NCI-H2227 treated with DMSO at 0.1 percent for 48 hours (cell line): ENCODE results near the gene CENPI.
"Not testable (repeated sequence)": the region's sequence is repeated elsewhere in the genome, so short reads cannot be mapped to it uniquely, and the experiment has no call there.

Source experiments
- DNase-seq: peaks from one replicate; lab custom pipeline; 2025; lab: John Stamatoyannopoulos, UW

CENPI gene

GRCh38 chrX:101097546-101098453 is at the start of gene CENPI:
Gene CENPI (plus strand): TSS chrX:101098204. CDS start chrX:101101071, 2,867 bp downstream.
- peak; percentile 97 for DNase-seq

- DNase-seq, result peak; percentile 62
These were observed 46.9 kb upstream of the CENPI start for GRCh38 chrX:101051153-101051548.

- DNase-seq, result peak; percentile 92
These were observed 46.3 kb upstream of the CENPI start, which contains the start of gene TRMT2B for GRCh38 chrX:101051549-101052302. Gene TRMT2B (minus strand): TSS chrX:101052111. CDS start chrX:101042289, 9,822 bp downstream.

GRCh38 chrX:101056551-101056950 is 41.5 kb upstream of the CENPI start:
- DNase-seq, result not testable (repeated sequence)

GRCh38 chrX:101057093-101057714 is 40.8 kb upstream of the CENPI start:
- no peak for DNase-seq

- DNase-seq, result no peak
These were observed 35.8 kb upstream of the CENPI start for GRCh38 chrX:101062176-101062575.

- no peak for DNase-seq
These were observed 26.4 kb upstream of the CENPI start for GRCh38 chrX:101071582-101071981.

- peak; percentile 32 for DNase-seq
These were observed 19.0 kb upstream of the CENPI start, which contains the start of gene TMEM35A for GRCh38 chrX:101078716-101079598. Gene TMEM35A (plus strand): TSS chrX:101078879. CDS start chrX:101079003, 124 bp downstream.

GRCh38 chrX:101079736-101080270 is 18.2 kb upstream of the CENPI start:
- no peak for DNase-seq

GRCh38 chrX:101080326-101081124 is 17.5 kb upstream of the CENPI start:
- DNase-seq, result no peak

GRCh38 chrX:101081231-101081630 is 16.8 kb upstream of the CENPI start:
- DNase-seq, result no peak

- no peak for DNase-seq
These were observed 6.2 kb upstream of the CENPI start for GRCh38 chrX:101091817-101092216.

GRCh38 chrX:101108284-101108683 is 10.3 kb downstream of the CENPI start:
- DNase-seq, result no peak

- DNase-seq, result no peak
These were observed 19.7 kb downstream of the CENPI start for GRCh38 chrX:101117701-101118100.

- no peak for DNase-seq
These were observed 38.2 kb downstream of the CENPI start for GRCh38 chrX:101136235-101136634.
